GM12878 (cell line): ENCODE results near the gene KDELR1. TPM values are rescaled to one million over a fixed set of nuclear protein-coding genes. Genes with fewer than 3 reads are reported as not detected.
A peak's percentile ranks its signal among the peaks of the same experiment; 100 is the strongest.

Experiments
- ATAC-seq: fragments of 200-7000 bp; cut with Tn5 transposase; 3 replicates; pipeline ENCODE4 v1.9.1; 2020; ENCODE audit warnings: mild to moderate bottlenecking, moderate library complexity
- BruUV-seq: library from RNA; stranded (reverse); fragments of 400-500 nt; replicated peaks from 2 replicates; lab custom pipeline; 2021; lab: Mats Ljungman, UMichigan
- CTCF ChIA-PET: fragments of 300-600 bp; sonication (Branson Sonifier 250); formaldehyde crosslinking; extraction: SDS; loops from one replicate; lab custom pipeline; 2021; ENCODE audit warnings: inconsistent platforms; lab: Yijun Ruan, JAX
- POLR2A ChIA-PET: fragments of 350-600 bp; formaldehyde crosslinking; extraction: SDS; loops from one replicate; lab custom pipeline; 2021; ENCODE audit warnings: inconsistent platforms; lab: Charles Lee
- RAD21 ChIA-PET: fragments of 300-600 bp; sonication (Branson Sonifier 250); formaldehyde crosslinking; loops from one replicate; lab custom pipeline; 2023; ENCODE audit warnings: antibody characterized with exemption; ENCODE audit not compliant: unreplicated experiment; lab: Charles Lee
- SMC1A ChIA-PET: fragments of 300-600 bp; sonication (Branson Sonifier 250); formaldehyde crosslinking; loops from one replicate; lab custom pipeline; 2023; ENCODE audit not compliant: unreplicated experiment, uncharacterized antibody; lab: Charles Lee
- DNase-seq: peaks from one replicate; pipeline ENCODE4 v3.0.0-alpha.2; 2011; ENCODE audit warnings: low read depth, low spot score
- FAIRE-seq: peaks from 3 replicates; lab custom pipeline; 2011; peaks lifted over from hg19 to GRCh38; lab: Jason Lieb, UNC
- H2AFZ ChIP-seq: 2 replicates; pipeline ENCODE4 v1.6.0; 2011; ENCODE audit warnings: low read depth, low read length, control low read depth; ENCODE audit not compliant: control insufficient read depth
- H3K27ac ChIP-seq: 2 replicates; pipeline ENCODE4 v1.5.1; 2011; ENCODE audit warnings: control low read depth; ENCODE audit not compliant: control insufficient read depth, insufficient read depth
- H3K27me3 ChIP-seq, 2 experiments: replicated peaks in 1 of 2; 2 replicates each; pipeline versions ENCODE4 v1.6.0 to v1.6.1; 2011; ENCODE audit warnings: low read length in 1 of 2; ENCODE audit not compliant: control insufficient read depth in 2 of 2, insufficient read depth in 2 of 2
- H3K36me3 ChIP-seq, 2 experiments: 2 replicates each; pipeline ENCODE4 v1.5.1; 2011; ENCODE audit warnings: low read length in 1 of 2; ENCODE audit not compliant: control insufficient read depth in 2 of 2, insufficient read depth in 2 of 2
- H3K4me1 ChIP-seq: 2 replicates; pipeline ENCODE4 v1.6.1; 2011; ENCODE audit warnings: mild to moderate bottlenecking, low read length, moderate library complexity, mixed read lengths; ENCODE audit not compliant: control insufficient read depth, insufficient read depth
- H3K4me2 ChIP-seq: 2 replicates; pipeline ENCODE4 v1.6.0; 2011; ENCODE audit warnings: control low read depth; ENCODE audit not compliant: control insufficient read depth, insufficient read depth
- H3K4me3 ChIP-seq: fragments of 200-600 bp; sonication (generic); 2 replicates; pipeline ENCODE4 v1.5.1; 2016
- H3K79me2 ChIP-seq: 2 replicates; pipeline ENCODE4 v1.6.0; 2011; ENCODE audit warnings: low read length; ENCODE audit not compliant: control insufficient read depth, insufficient read depth
- H3K9ac ChIP-seq: 2 replicates; pipeline ENCODE4 v1.8.0; 2011; ENCODE audit warnings: low read length, control low read depth, mixed read lengths; ENCODE audit not compliant: control insufficient read depth, insufficient read depth
- H3K9me3 ChIP-seq: replicated peaks from 3 replicates; pipeline ENCODE4 v1.5.1; 2011; ENCODE audit warnings: mild to moderate bottlenecking, low read length; ENCODE audit not compliant: control insufficient read depth, insufficient read depth
- H4K20me1 ChIP-seq: 2 replicates; pipeline ENCODE4 v1.6.0; 2011; ENCODE audit not compliant: control insufficient read depth, insufficient read depth
- CEBPZ ChIP-seq: fragments of 150-350 bp; IDR thresholded peaks from 2 replicates; pipeline ENCODE4 v1.6.1; 2016; ENCODE audit warnings: low read depth, low read length
- EGR1 ChIP-seq, 2 experiments: IDR thresholded peaks; 1 replicate in 1 of 2; 2 replicates in 1 of 2; pipeline ENCODE4 v1.6.1; 2011 to 2012; ENCODE audit warnings: low read depth in 2 of 2, low read length in 2 of 2, borderline replicate concordance in 1 of 2, mild to moderate bottlenecking in 1 of 2, moderate library complexity in 1 of 2
- IKZF1 ChIP-seq: fragments of 450-650 bp; conservative IDR thresholded peaks from 2 replicates; pipeline ENCODE4 v1.6.1; 2017; ENCODE audit warnings: antibody characterized with exemption, mild to moderate bottlenecking
- POLR2AphosphoS5 ChIP-seq: IDR thresholded peaks from 2 replicates; pipeline ENCODE4 v1.6.1; 2011; ENCODE audit warnings: mild to moderate bottlenecking, low read length, inconsistent platforms
- RAD21 ChIP-seq: IDR thresholded peaks from 2 replicates; pipeline ENCODE4 v1.6.1; 2011; ENCODE audit warnings: mild to moderate bottlenecking, low read depth, low read length, moderate library complexity; ENCODE audit not compliant: insufficient read depth
- SMARCA5 ChIP-seq: fragments of 450-650 bp; IDR thresholded peaks from 2 replicates; pipeline ENCODE4 v1.6.1; 2017; ENCODE audit warnings: mild to moderate bottlenecking
- SMC3 ChIP-seq: IDR thresholded peaks from 2 replicates; pipeline ENCODE4 v1.6.1; 2011; ENCODE audit warnings: low read length, improper control_type of control experiment, borderline replicate concordance
- SPI1 ChIP-seq: IDR thresholded peaks from 2 replicates; pipeline ENCODE4 v1.6.1; 2011; ENCODE audit warnings: low read depth, mild to moderate bottlenecking, low read length, moderate library complexity, borderline replicate concordance; ENCODE audit not compliant: insufficient read depth
- YY1 ChIP-seq: IDR thresholded peaks from 2 replicates; pipeline ENCODE4 v1.6.1; 2011; ENCODE audit warnings: low read depth, mild to moderate bottlenecking, low read length
- ZBED1 ChIP-seq: IDR thresholded peaks from 2 replicates; pipeline ENCODE4 v1.6.1; 2016; ENCODE audit warnings: borderline replicate concordance
- WGBS: methylation state at CpG from one replicate; pipeline ENCODE4 v1.1.6; 2016; ENCODE audit warnings: low lambda C conversion rate; ENCODE audit not compliant: insufficient replicate concordance, insufficient coverage; ENCODE audit errors: missing lambda C conversion rate; 5-methylcytosine and 5-hydroxymethylcytosine counted together
- in situ Hi-C: fragments of 300-500 bp; cut with MboI; formaldehyde crosslinking; loops from 9 replicates; pipeline ENCODE4 v1.14.3; 2018; ENCODE audit warnings: mixed read lengths
- intact Hi-C: fragments of 100-400 bp; cut with micrococcal nuclease; formaldehyde crosslinking; loops from one replicate; pipeline ENCODE4 v1.14.2; 2022; ENCODE audit not compliant: unreplicated experiment
- polyA plus RNA-seq, 11 experiments: library from polyadenylated mRNA; depleted of rRNA in 4 of 11; unstranded in 6 of 11; stranded (reverse) in 5 of 11; fragments of >200 nt; fragmentation: Nextera tagmentation in 4 of 11; fragmentation: Illumina TruSeq in 1 of 11; extraction: Ambion mirVana in 4 of 11; extraction: Trizol in 1 of 11; gene quantifications; 1 replicate in 1 of 11; 2 replicates in 10 of 11; pipeline versions ENCODE4 v1.2.1 to v1.2.3, GENCODE V29; 2011 to 2016; ENCODE audit warnings: inconsistent platforms in 2 of 11, missing spikeins in 2 of 11, low read depth in 1 of 11
- total RNA-seq, 4 experiments: library from RNA; depleted of rRNA in 3 of 4; stranded (reverse); fragments of >200 nt in 3 of 4; fragmentation: Illumina TruSeq in 1 of 4; extraction: Trizol in 1 of 4; gene quantifications; 2 replicates each; pipeline versions ENCODE4 v1.2.1 to v1.2.3, GENCODE V29; 2013 to 2021
- TF ChIP-seq, protein P1 (sequence below), 3 experiments: IDR thresholded peaks in 2 of 3; conservative IDR thresholded peaks in 1 of 3; 2 replicates each; pipeline ENCODE4 v1.5.1; 2011; ENCODE audit warnings: low read depth in 3 of 3, low read length in 3 of 3, mild to moderate bottlenecking in 3 of 3, control low read depth in 2 of 3, moderate library complexity in 2 of 3, inconsistent platforms in 1 of 3, mixed read lengths in 1 of 3; ENCODE audit not compliant: control insufficient read depth in 2 of 3, insufficient read depth in 1 of 3; ENCODE audit errors: extremely low read depth in 1 of 3

The KDELR1 gene
- total and polyA plus RNA-seq, 10 of the 15 experiments (the other 5 are each of a cell fraction or from before 2014, with no cell fraction given): 2.3 to 71.0 (median 45.2) TPM

GRCh38 chr19:48351341-48351752, 40.0 kb downstream of the KDELR1 start:
- in situ Hi-C loops: no loop called here
- no peaks in the 10 kb centered on the region for H3K9me3 ChIP-seq
- no TSS peak for BruUV-seq
- H3K4me2 ChIP-seq: no peak overlapping the region
- ChIA-PET POLR2A (interaction anchor here (0.8 to 1.6 kb wide), 2 partner anchors 10 to 12 kb away, joined by 3 to 6 read pairs; partner anchors contain the start of genes SYNGR4 and TMEM143), RAD21 (interaction anchor here (0.7 to 1.3 kb wide), 6 partner anchors 11 to 258 kb away, joined by 3 to 10 read pairs (median 4); partner anchors contain the start of genes SYNGR4 and TMEM143), CTCF (interaction anchor here (0.6 to 3.3 kb wide), 7 partner anchors 9 to 257 kb away, joined by 3 to 21 read pairs (median 5); partner anchors contain the start of genes KDELR1, SYNGR4 and TMEM143), SMC1A (interaction anchor here (1.0 to 1.3 kb wide), 3 partner anchors 9 to 233 kb away, joined by 3 to 8 read pairs (median 4); no protein-coding TSS in a partner anchor)
- WGBS: 20% methylated on average over 6 of the region's 8 CpGs
- DNase-seq (no peak), FAIRE-seq (no peak), ATAC-seq (peak; percentile 100)
- H3K9ac ChIP-seq: no peak overlapping the region
- H3K4me1 ChIP-seq: no peaks in the 10 kb centered on the region
- H3K36me3 ChIP-seq: no peaks in the 10 kb centered on the region; a peak in 1 of 4 replicates
- no peaks in the 10 kb centered on the region for H4K20me1 ChIP-seq
- H2AFZ ChIP-seq: no peak overlapping the region
- no peak overlapping the region for H3K27ac ChIP-seq
- no peak for TF ChIP-seq CEBPZ
- no peak for TF ChIP-seq ZBED1
- TF ChIP-seq RAD21: peak; percentile 61
- 0 out of 2 replicates have a peak, but pooled peaks have one; percentile 37 for TF ChIP-seq YY1
- TF ChIP-seq IKZF1: no peak
- TF ChIP-seq SMARCA5: 0 out of 2 replicates have a peak, but pooled peaks have one; percentile 60
- TF ChIP-seq EGR1 (IDR thresholded peaks at IDR 0.05; ENCODE audit: borderline replicate concordance in 1 of 2, low read depth in 2 of 2, low read length in 2 of 2): no peak
- TF ChIP-seq, protein P1, sequence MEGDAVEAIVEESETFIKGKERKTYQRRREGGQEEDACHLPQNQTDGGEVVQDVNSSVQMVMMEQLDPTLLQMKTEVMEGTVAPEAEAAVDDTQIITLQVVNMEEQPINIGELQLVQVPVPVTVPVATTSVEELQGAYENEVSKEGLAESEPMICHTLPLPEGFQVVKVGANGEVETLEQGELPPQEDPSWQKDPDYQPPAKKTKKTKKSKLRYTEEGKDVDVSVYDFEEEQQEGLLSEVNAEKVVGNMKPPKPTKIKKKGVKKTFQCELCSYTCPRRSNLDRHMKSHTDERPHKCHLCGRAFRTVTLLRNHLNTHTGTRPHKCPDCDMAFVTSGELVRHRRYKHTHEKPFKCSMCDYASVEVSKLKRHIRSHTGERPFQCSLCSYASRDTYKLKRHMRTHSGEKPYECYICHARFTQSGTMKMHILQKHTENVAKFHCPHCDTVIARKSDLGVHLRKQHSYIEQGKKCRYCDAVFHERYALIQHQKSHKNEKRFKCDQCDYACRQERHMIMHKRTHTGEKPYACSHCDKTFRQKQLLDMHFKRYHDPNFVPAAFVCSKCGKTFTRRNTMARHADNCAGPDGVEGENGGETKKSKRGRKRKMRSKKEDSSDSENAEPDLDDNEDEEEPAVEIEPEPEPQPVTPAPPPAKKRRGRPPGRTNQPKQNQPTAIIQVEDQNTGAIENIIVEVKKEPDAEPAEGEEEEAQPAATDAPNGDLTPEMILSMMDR (IDR thresholded peaks at IDR 0.05 in 2 of 3, conservative IDR thresholded peaks at IDR 0.05 in 1 of 3; ENCODE audit: control insufficient read depth in 2 of 3, extremely low read depth in 1 of 3, insufficient read depth in 1 of 3, low read depth in 3 of 3, low read length in 3 of 3): peak; percentile 71 to 93 (median 90)
- TF ChIP-seq SMC3: peak; percentile 67
- no peak for TF ChIP-seq POLR2AphosphoS5
- TF ChIP-seq SPI1: no peak
- intact Hi-C loops: loop anchor here (1.0 to 2.0 kb wide), 2 partner anchors 94 to 233 kb away; partner anchors contain the start of gene GRWD1
- no peaks in the 10 kb centered on the region for H3K79me2 ChIP-seq
- H3K4me3 ChIP-seq: no peak overlapping the region
- no peaks in the 10 kb centered on the region for H3K27me3 ChIP-seq
